ENCODE results near the gene STON2. TPM values are rescaled to one million over a fixed set of nuclear protein-coding genes. Genes with fewer than 3 reads are reported as not detected.

The STON2 gene
- total and polyA plus RNA-seq, 2 of the 8 experiments (the other 6 are each of a cell fraction or from before 2014, with no cell fraction given): 8.9 to 50.0 TPM

- Histone ChIP-seq H2BK20ac (ENCODE audit: low read length) (no peak overlapping the region), H3K4me2 (ENCODE audit: insufficient read depth in 1 of 2, low read depth in 2 of 2, low read length in 2 of 2) (no peak overlapping the region), H3K79me2 (ENCODE audit: control insufficient read depth in 1 of 2, insufficient read depth in 2 of 2, low read length in 2 of 2) (no peaks in the 10 kb centered on the region), H4K5ac (ENCODE audit: insufficient read length, low read depth, low read length) (no peak overlapping the region), H2BK12ac (ENCODE audit: low read depth, low read length) (no peak overlapping the region), H4K20me1 (replicated peaks in 1 of 2; ENCODE audit: control insufficient read depth in 1 of 2, insufficient read depth in 2 of 2, low read length in 2 of 2) (no peaks in the 10 kb centered on the region), H3K18ac (ENCODE audit: extremely low read depth, low read length) (no peak overlapping the region), H3K27ac (ENCODE audit: low read depth, low read length) (no peak overlapping the region), H3K4ac (replicated peaks; ENCODE audit: insufficient read length, low read depth, low read length) (no peak overlapping the region), H2AFZ (ENCODE audit: low read length) (no peak overlapping the region), H2BK120ac (replicated peaks; ENCODE audit: low read depth, low read length) (no peak overlapping the region), H3K9me3 (ENCODE audit: insufficient read depth in 2 of 2, low read depth in 1 of 2, low read length in 1 of 2) (peaks cover 3 to 9% of the 10 kb centered on the region in 2 experiments; a peak in 2 of 4 replicates), H2BK15ac (ENCODE audit: low read length) (no peak overlapping the region), H3K4me1 (replicated peaks in 1 of 4; ENCODE audit: control insufficient read depth in 3 of 4, insufficient read depth in 4 of 4, low read length in 3 of 4) (peaks cover 0 to 3% (median 0%) of the 10 kb centered on the region in 4 experiments; a peak in 3 of 7 replicates), H2BK5ac (ENCODE audit: low read depth, low read length) (no peak overlapping the region), H3K36me3 (ENCODE audit: control insufficient read depth in 2 of 4, insufficient read depth in 4 of 4, low read length in 3 of 4) (no peaks in the 10 kb centered on the region; a peak in 1 of 8 replicates), H3K23me2 (ENCODE audit: low read depth, low read length) (no peaks in the 10 kb centered on the region), H4K91ac (replicated peaks; ENCODE audit: insufficient read length, low read length) (no peak overlapping the region), H4K8ac (ENCODE audit: extremely low read depth, insufficient read depth, low read length) (no peak overlapping the region), H3K56ac (replicated peaks; ENCODE audit: insufficient read length, low read depth, low read length) (no peak overlapping the region), H3K23ac (ENCODE audit: insufficient read length) (no peak overlapping the region), H2AK5ac (ENCODE audit: low read depth, low read length) (no peak overlapping the region), H3K27me3 (replicated peaks in 1 of 4; ENCODE audit: control insufficient read depth in 3 of 4, extremely low read depth in 1 of 4, insufficient read depth in 3 of 4, low read length in 3 of 4) (no peaks in the 10 kb centered on the region), H3K79me1 (ENCODE audit: low read depth, low read length) (no peaks in the 10 kb centered on the region), H3K9ac (replicated peaks in 1 of 4; ENCODE audit: extremely low read depth in 1 of 4, low read depth in 3 of 4, low read length in 3 of 4) (no peak overlapping the region), H3K4me3 (ENCODE audit: extremely low read depth in 1 of 4, insufficient read depth in 2 of 4, low read depth in 3 of 4, low read length in 4 of 4) (no peak overlapping the region), H3K14ac (ENCODE audit: insufficient read length) (no peak overlapping the region)
- CTCF ChIA-PET (ENCODE audit: partially characterized antibody): interaction anchor here (0.9 to 1.9 kb wide), 4 partner anchors 18 to 68 kb away, joined by 3 to 4 read pairs (median 3); no protein-coding TSS in a partner anchor
- no peak for FAIRE-seq
- DNase-seq (ENCODE audit: low read depth in 1 of 2, low spot score in 2 of 2): no peak
- POLR2A ChIA-PET (ENCODE audit: partially characterized antibody): interaction anchor here (1.0 to 5.7 kb wide), 2 partner anchors 9 to 13 kb away, joined by 4 to 38 read pairs; partner anchors contain the start of gene GTF2A1
- 83% methylated on average over 1 of the region's 1 CpG; no CpG with 5 or more reads in 1 of the 2 experiments for WGBS, 2 experiments (ENCODE audit: extremely low coverage in 1 of 2, insufficient coverage in 1 of 2, insufficient read length in 1 of 2, insufficient replicate concordance in 2 of 2, low coverage in 1 of 2, low lambda C conversion rate in 2 of 2, missing lambda C conversion rate in 1 of 2)
- TF ChIP-seq HDAC2 (IDR thresholded peaks at IDR 0.05; ENCODE audit: borderline replicate concordance in 1 of 2, low read depth in 2 of 2, low read length in 2 of 2) (no peak), CREB1 (IDR thresholded peaks at IDR 0.05) (no peak), CHD2 (IDR thresholded peaks at IDR 0.05; ENCODE audit: low read length) (no peak)
Measured at GRCh38 chr14:81231540-81231939, 168.6 kb downstream of the STON2 start.

Measured in H1 (cell line).